GM18951 (cell line): ENCODE results near the gene CLECL1.
"Not testable (repeated sequence)": the region's sequence is repeated elsewhere in the genome, so short reads cannot be mapped to it uniquely, and the experiment has no call there.

Experiments used
- POLR2A ChIP-seq: IDR thresholded peaks from 4 replicates; pipeline ENCODE4 v1.6.1; 2011; ENCODE audit warnings: mild to moderate bottlenecking; ENCODE audit not compliant: insufficient read length, insufficient read depth; ENCODE audit errors: extremely low read depth
- in situ Hi-C: fragments of 300-500 bp; cut with MboI; formaldehyde crosslinking; loops from one replicate; pipeline ENCODE4 v1.12.0; 2022; ENCODE audit warnings: low sequenced_read_pairs, mixed read lengths, inconsistent platforms; ENCODE audit not compliant: unreplicated experiment

Gene CLECL1

GRCh38 chr12:9702255-9702654 lies 30.6 kb downstream of the CLECL1 start:
- in situ Hi-C loops = no loop called here
- TF ChIP-seq POLR2A = no peak

DNA sequence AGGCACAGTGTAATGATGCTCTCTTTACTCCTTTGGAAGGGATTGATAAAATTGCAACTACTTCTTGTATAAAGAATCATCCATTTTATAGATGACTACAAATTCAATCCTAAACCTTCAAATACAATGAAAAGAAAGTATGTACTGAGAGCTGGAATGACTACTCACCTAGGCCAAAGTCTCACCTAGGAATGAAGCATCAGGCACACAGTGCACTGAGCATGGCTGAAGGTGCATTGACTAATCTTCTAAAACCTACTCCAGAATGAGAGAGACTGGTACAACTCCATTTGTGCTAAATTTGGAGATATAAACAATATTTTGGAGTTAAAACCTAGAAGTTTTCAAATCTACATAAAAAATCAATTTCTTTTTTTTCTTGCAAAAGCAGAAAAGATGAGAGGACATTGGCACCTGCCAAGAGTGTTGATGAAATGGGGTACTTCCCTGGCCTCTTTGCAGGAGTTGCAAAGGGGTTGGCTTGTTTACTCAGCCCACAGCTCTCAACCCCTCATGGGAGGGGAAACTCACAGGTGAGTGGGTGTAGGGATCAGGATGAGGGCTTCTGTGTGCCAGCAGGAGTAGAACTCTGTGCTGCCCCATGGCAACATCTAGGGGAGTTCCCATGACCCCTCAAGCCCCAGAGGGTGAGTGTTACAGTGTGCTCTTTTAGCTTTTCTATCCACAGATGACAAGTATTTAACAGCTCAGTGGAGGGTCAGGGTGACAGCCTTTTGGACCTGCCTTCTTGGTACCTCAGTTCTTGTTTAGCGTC lies 31.3 kb downstream of the CLECL1 start:
- in situ Hi-C loops = no loop called here
- TF ChIP-seq POLR2A = no peak

- in situ Hi-C loops = no loop called here
- no peak for TF ChIP-seq POLR2A
These were observed 32.3 kb downstream of the CLECL1 start for GRCh38 chr12:9700606-9700956.

- in situ Hi-C loops = no loop called here
- TF ChIP-seq POLR2A = no peak
These were observed 32.8 kb downstream of the CLECL1 start for GRCh38 chr12:9699898-9700605.

DNA sequence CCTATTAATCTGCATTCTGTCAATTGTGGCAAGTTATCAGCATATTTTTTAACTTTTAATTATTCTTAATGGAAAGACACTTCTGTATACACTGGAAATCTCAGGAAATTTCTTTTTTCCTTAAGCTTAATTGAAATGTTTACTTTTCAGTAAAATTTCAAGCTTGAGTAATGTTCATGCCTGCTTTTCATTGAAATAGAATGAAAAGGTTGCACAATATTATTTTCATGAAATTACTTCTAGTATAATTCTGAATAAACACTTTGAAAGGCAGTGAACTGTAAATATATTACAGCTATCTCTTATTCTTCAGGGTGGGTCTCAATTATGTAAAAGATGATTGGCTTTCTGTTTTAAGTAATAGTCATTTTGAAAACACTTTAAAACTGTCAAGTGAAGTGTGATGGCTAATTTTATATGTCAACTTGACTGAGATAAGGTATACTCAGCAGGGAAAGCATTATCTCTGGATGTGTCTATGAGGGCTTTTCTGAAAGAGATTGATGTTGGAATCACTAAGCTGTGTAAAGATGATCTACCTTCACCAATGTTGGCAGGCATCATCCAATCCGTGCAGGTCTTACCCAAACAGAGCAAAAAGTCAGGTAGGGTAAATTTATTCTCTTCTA lies 33.5 kb downstream of the CLECL1 start:
- in situ Hi-C loops = no loop called here
- TF ChIP-seq POLR2A = no peak

DNA sequence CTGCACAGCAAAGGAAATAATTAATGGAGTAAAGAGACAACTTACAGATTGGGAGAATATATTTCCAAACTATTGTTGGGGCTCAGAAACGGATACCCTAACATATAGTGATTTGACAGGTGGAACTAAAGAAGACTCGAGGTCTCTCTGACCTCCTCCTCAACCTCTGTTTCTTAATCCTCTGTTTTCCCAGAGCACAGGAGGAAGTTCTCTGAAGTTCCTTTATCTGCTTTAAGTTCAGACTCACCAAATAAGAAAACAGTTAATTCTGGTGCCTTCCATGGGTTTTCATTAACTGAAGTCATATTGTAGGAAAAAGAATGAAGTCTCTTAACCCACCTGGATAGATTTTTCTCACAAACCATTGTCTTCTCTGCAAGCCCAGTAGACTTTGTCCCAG lies 34.2 kb downstream of the CLECL1 start:
- peak; percentile 46 for TF ChIP-seq POLR2A
- in situ Hi-C loops = no loop called here

- TF ChIP-seq POLR2A = peak; percentile 12
- in situ Hi-C loops = no loop called here
These were observed 35.3 kb downstream of the CLECL1 start for GRCh38 chr12:9697619-9698018.

- in situ Hi-C loops = not testable (repeated sequence)
These were observed 37.2 kb downstream of the CLECL1 start for GRCh38 chr12:9695661-9696060.

DNA sequence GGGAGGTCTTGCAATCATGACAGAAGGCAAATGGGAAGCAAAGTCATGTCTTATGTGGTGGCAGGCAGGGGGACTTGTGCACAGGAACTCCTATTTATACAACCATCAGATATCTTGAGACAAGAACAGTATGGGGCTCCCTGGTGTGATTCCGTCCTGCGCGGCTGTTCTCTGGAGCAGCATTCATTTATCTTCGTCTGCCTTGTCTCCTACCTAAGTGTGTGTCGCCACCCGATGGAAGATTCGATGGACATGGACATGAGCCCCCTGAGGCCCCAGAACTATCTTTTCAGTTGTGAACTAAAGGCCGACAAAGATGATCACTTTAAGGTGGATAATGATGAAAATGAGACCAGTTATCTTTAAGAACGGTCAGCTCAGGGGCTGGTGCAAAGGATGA lies 37.7 kb downstream of the CLECL1 start:
- in situ Hi-C loops = not testable (repeated sequence)

GRCh38 chr12:9694241-9694640 lies 38.7 kb downstream of the CLECL1 start:
- no peak for TF ChIP-seq POLR2A
- in situ Hi-C loops = loop anchor here (5.0 kb wide), 1 partner anchor 57 kb away; no protein-coding TSS in a partner anchor

DNA sequence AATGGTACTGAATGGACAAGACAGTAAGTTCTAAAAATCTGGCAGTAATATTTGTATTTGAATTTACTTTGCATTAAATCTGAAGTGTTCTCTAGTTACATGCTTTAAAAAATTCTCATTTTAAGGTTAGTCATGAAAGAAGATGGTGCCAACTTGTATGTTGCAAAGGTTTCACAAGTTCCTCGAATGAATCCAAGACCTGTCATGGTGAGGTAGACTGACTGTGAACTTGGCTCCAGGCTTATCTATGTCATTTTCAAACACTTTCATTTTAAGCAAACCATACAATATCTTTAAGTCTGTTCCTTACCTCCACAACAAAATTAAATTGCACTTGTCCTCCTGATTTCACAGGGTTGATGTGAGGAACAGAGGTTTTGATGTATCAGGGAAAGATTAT lies 40.0 kb downstream of the CLECL1 start:
- in situ Hi-C loops = loop anchor here (5.0 kb wide), 1 partner anchor 56 kb away; no protein-coding TSS in a partner anchor
- TF ChIP-seq POLR2A = peak; percentile 10

DNA sequence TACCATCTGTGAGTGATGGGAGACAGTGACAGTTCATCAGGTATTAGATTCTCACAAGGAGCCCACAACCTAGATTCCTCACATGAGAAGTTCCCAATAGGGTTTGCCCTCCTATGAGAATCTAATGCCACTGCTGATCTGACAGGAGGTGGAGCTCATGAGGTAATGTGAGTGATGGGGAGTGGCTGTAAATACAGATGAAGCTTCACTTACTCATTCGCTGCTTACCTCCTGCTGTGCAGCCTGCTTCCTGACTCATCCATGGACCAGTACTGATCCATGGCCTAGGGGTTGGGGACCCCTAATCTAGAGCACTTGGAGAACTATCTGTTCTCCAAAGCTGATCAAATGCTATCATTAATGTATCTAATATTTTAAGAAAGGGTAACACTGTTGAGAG lies 45.7 kb downstream of the CLECL1 start:
- in situ Hi-C loops = no loop called here
- no peak for TF ChIP-seq POLR2A

DNA sequence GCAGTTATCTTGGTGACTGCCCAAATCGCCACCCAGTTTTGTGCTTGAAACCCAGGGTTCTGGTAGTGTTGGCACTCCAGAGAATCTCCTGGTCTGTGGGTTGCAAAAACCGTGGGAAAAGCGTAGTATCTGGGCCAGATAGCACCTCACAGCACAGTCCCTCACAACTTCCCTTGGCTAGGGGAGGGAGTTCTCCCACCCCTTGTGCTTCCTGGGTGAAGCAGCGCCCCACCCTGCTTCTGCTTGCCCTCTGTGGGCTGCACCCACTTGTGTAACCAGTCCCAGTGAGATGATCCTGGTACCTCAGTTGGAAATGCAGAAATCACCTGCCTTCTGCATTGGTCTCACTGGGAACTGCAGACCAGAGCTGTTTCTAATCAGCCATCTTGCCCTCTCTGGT lies 47.0 kb downstream of the CLECL1 start:
- in situ Hi-C loops = no loop called here
- TF ChIP-seq POLR2A = no peak

DNA sequence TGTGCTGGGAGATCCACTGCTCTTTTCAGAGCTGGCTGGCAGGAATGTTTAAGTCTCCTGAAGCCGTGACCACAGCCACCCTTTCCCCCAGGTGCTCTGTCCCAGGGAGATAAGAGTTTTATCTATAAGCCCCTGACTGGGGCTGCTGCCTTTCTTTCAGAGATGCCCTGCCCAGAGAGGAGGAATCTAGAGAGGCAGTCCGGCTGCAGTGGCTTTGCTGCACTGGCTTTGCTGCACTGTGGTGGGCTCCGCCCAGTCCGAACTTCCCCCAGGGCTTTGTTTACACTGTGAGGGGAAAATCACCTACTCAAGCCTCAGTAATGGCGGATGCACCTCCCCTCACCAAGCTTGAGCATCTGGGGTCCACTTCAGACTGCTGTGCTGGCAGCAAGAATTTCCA lies 47.5 kb downstream of the CLECL1 start:
- in situ Hi-C loops = not testable (repeated sequence)

DNA sequence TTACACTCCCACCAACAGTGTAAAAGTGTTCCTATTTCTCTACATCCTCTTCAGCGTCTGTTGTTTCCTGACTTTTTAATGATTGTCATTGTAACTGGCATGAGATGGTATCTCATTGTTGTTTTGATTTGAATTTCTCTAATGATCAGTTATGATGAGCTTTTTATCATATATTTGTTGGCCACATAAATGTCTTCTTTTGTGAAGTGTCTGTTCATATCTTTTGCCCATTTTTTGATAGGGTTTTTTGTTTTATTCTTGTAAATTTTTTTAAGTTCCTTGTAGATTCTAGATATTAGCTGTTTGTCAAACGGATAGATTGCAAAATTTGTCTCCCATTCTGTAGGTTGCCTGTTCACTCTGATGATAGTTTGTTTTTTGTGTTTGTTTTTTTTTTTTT lies 49.9 kb downstream of the CLECL1 start:
- in situ Hi-C loops = not testable (repeated sequence)

DNA sequence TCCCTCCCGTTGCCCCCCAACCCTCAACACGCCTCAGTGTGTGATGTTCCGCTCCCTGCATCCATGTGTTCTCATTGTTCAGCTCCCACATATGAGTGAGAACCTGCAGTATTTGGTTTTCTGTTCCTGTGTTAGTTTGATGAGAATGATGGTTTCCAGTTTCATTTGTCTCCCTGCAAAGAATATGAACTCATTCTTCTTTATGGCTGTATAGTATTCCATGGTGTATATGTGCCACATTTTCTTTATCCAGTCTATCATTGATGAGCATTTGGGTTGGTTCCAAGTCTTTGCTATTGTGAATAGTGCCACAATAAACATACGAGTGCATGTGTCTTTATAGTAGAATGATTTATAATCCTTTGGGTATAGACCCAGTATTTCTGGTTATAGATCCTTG lies 50.4 kb downstream of the CLECL1 start:
- in situ Hi-C loops = not testable (repeated sequence)
